IMR-90 (cell line): ENCODE results near the gene TOMM6. TPM values are rescaled to one million over a fixed set of nuclear protein-coding genes. Genes with fewer than 3 reads are reported as not detected.

Experiments
- ATAC-seq: fragments of 200-7000 bp; cut with Tn5 transposase; 2 replicates; pipeline ENCODE4 v1.9.1; 2020; ENCODE audit warnings: low read depth, mild to moderate bottlenecking, moderate library complexity
- BruUV-seq: library from RNA; stranded (reverse); fragments of 400-500 nt; replicated peaks from 2 replicates; lab custom pipeline; 2021; lab: Mats Ljungman, UMichigan
- CTCF ChIA-PET: fragments of 300-600 bp; formaldehyde crosslinking; extraction: SDS; loops from one replicate; lab custom pipeline; 2021; ENCODE audit warnings: antibody characterized with exemption; lab: Yijun Ruan, JAX
- POLR2A ChIA-PET: fragments of 300-600 bp; sonication (Branson Sonifier 250); formaldehyde crosslinking; loops from one replicate; lab custom pipeline; 2022; ENCODE audit warnings: antibody characterized with exemption; ENCODE audit not compliant: unreplicated experiment; lab: Charles Lee
- DNase-seq: peaks from one replicate; pipeline ENCODE4 v3.0.0; 2013
- H2AFZ ChIP-seq: replicated peaks from 2 replicates; pipeline ENCODE3; 2013; ENCODE audit warnings: low read length, mild to moderate bottlenecking; ENCODE audit not compliant: poor library complexity
- H2AK5ac ChIP-seq: 2 replicates; pipeline ENCODE4 v1.6.1; 2013; ENCODE audit warnings: low read depth, low read length, inconsistent platforms
- H2AK9ac ChIP-seq: replicated peaks from 2 replicates; pipeline ENCODE3; 2013; ENCODE audit warnings: mild to moderate bottlenecking, low read depth, low read length, moderate library complexity; ENCODE audit not compliant: poor library complexity
- H2BK120ac ChIP-seq: 2 replicates; pipeline ENCODE4 v1.6.1; 2013; ENCODE audit warnings: low read depth, low read length, inconsistent platforms
- H2BK15ac ChIP-seq: 3 replicates; pipeline ENCODE4 v1.6.1; 2013; ENCODE audit warnings: low read depth, low read length, inconsistent platforms
- H2BK20ac ChIP-seq: 2 replicates; pipeline ENCODE4 v1.6.1; 2013; ENCODE audit warnings: low read depth, mild to moderate bottlenecking, inconsistent platforms, low read length, moderate library complexity
- H2BK5ac ChIP-seq: 2 replicates; pipeline ENCODE4 v1.6.1; 2013; ENCODE audit warnings: mild to moderate bottlenecking, low read depth, low read length, inconsistent platforms; ENCODE audit not compliant: poor library complexity, severe bottlenecking
- H3K14ac ChIP-seq: replicated peaks from 2 replicates; pipeline ENCODE4 v1.6.1; 2013; ENCODE audit warnings: low read depth, low read length, inconsistent platforms
- H3K18ac ChIP-seq: 2 replicates; pipeline ENCODE4 v1.6.1; 2013; ENCODE audit warnings: low read depth, low read length, control low read depth
- H3K23ac ChIP-seq: 2 replicates; pipeline ENCODE4 v1.6.1; 2013; ENCODE audit warnings: low read depth, low read length, inconsistent platforms
- H3K27ac ChIP-seq: 2 replicates; pipeline ENCODE4 v1.5.1; 2013; ENCODE audit warnings: mild to moderate bottlenecking, control low read depth, low read length; ENCODE audit not compliant: insufficient read depth
- H3K27me3 ChIP-seq: 2 replicates; pipeline ENCODE4 v1.6.1; 2013; ENCODE audit warnings: low read length; ENCODE audit not compliant: control insufficient read depth, insufficient read depth
- H3K36me3 ChIP-seq: 2 replicates; pipeline ENCODE4 v1.6.1; 2013; ENCODE audit warnings: low read length, mixed read lengths; ENCODE audit not compliant: control insufficient read depth, insufficient read depth
- H3K4ac ChIP-seq: 2 replicates; pipeline ENCODE4 v1.6.1; 2013; ENCODE audit warnings: low read depth, low read length, inconsistent platforms
- H3K4me1 ChIP-seq: 2 replicates; pipeline ENCODE4 v1.6.1; 2013; ENCODE audit warnings: low read length, mixed read lengths; ENCODE audit not compliant: control insufficient read depth, insufficient read depth
- H3K4me2 ChIP-seq: 2 replicates; pipeline ENCODE4 v1.6.1; 2013; ENCODE audit warnings: low read depth, mild to moderate bottlenecking, control low read depth, low read length, moderate library complexity
- H3K4me3 ChIP-seq: 2 replicates; pipeline ENCODE4 v1.5.1; 2013; ENCODE audit warnings: low read depth, mild to moderate bottlenecking, control low read depth, low read length, moderate library complexity; ENCODE audit not compliant: insufficient read depth
- H3K56ac ChIP-seq: 2 replicates; pipeline ENCODE4 v1.6.1; 2013; ENCODE audit warnings: low read length, inconsistent platforms; ENCODE audit not compliant: insufficient read depth; ENCODE audit errors: extremely low read depth
- H3K79me1 ChIP-seq, 2 experiments: 2 replicates each; pipeline ENCODE4 v1.6.1; 2013; ENCODE audit warnings: low read length in 2 of 2, inconsistent platforms in 1 of 2, low read depth in 1 of 2
- H3K9ac ChIP-seq: 2 replicates; pipeline ENCODE4 v1.6.1; 2013; ENCODE audit warnings: low read depth, low read length, control low read depth
- H3K9me1 ChIP-seq: 2 replicates; pipeline ENCODE4 v1.6.1; 2013; ENCODE audit warnings: low read length, inconsistent platforms; ENCODE audit not compliant: insufficient read depth
- H3K9me3 ChIP-seq: 2 replicates; pipeline ENCODE4 v1.6.1; 2013; ENCODE audit warnings: low read length; ENCODE audit not compliant: control insufficient read depth, insufficient read depth
- H4K20me1 ChIP-seq: 2 replicates; pipeline ENCODE4 v1.6.1; 2013; ENCODE audit warnings: low read length, inconsistent platforms; ENCODE audit not compliant: insufficient read depth
- H4K5ac ChIP-seq: 2 replicates; pipeline ENCODE4 v1.6.1; 2013; ENCODE audit warnings: mild to moderate bottlenecking, low read depth, low read length, control low read depth
- H4K8ac ChIP-seq, 2 experiments: 2 replicates each; pipeline ENCODE4 v1.6.1; 2013; ENCODE audit warnings: low read depth in 2 of 2, low read length in 2 of 2, control low read depth in 1 of 2, inconsistent platforms in 1 of 2
- H4K91ac ChIP-seq: 2 replicates; pipeline ENCODE4 v1.6.1; 2013; ENCODE audit warnings: low read depth, low read length, inconsistent platforms; ENCODE audit not compliant: insufficient read depth
- BHLHE40 ChIP-seq: fragments of 150-350 bp; IDR thresholded peaks from 2 replicates; pipeline ENCODE4 v1.6.1; 2016; ENCODE audit warnings: mild to moderate bottlenecking, low read depth, low read length
- CHD1 ChIP-seq: IDR thresholded peaks from 2 replicates; pipeline ENCODE4 v1.6.1; 2012; ENCODE audit warnings: low read depth, low read length, improper control_type of control experiment
- MAFK ChIP-seq: IDR thresholded peaks from 2 replicates; pipeline ENCODE4 v1.6.1; 2012; ENCODE audit warnings: low read depth, low read length, improper control_type of control experiment
- MAZ ChIP-seq: IDR thresholded peaks from 2 replicates; pipeline ENCODE4 v1.6.1; 2012; ENCODE audit warnings: low read depth, mild to moderate bottlenecking, low read length, improper control_type of control experiment, moderate library complexity, borderline replicate concordance
- MXI1 ChIP-seq: IDR thresholded peaks from 2 replicates; pipeline ENCODE4 v1.6.1; 2012; ENCODE audit warnings: low read depth, mild to moderate bottlenecking, low read length, moderate library complexity, borderline replicate concordance
- NFE2L2 ChIP-seq: fragments of 150-350 bp; IDR thresholded peaks from 2 replicates; pipeline ENCODE4 v1.6.1; 2016; ENCODE audit warnings: low read depth, mild to moderate bottlenecking, low read length
- POLR2A ChIP-seq: IDR thresholded peaks from 2 replicates; pipeline ENCODE4 v1.6.1; 2012; ENCODE audit warnings: mild to moderate bottlenecking, low read depth, low read length
- RAD21 ChIP-seq: IDR thresholded peaks from 2 replicates; pipeline ENCODE4 v1.6.1; 2012; ENCODE audit warnings: low read length, improper control_type of control experiment
- SMC3 ChIP-seq: fragments of 150-350 bp; IDR thresholded peaks from 2 replicates; pipeline ENCODE4 v1.6.1; 2016; ENCODE audit warnings: low read depth, mild to moderate bottlenecking, antibody characterized with exemption, low read length, moderate library complexity
- WGBS, 2 experiments: methylation state at CpG; one replicate each; pipeline versions ENCODE4 v1.1.5 to v1.1.7; 2013; ENCODE audit warnings: missing lambda C conversion rate in 2 of 2; ENCODE audit not compliant: insufficient read length in 1 of 2; ENCODE audit errors: extremely low coverage in 2 of 2; 5-methylcytosine and 5-hydroxymethylcytosine counted together
- dilution Hi-C: fragments of 300-500 bp; cut with HindIII; formaldehyde crosslinking; loops from one replicate; pipeline ENCODE4 v1.14.3; 2018; ENCODE audit warnings: low sequenced_read_pairs; ENCODE audit not compliant: unreplicated experiment
- in situ Hi-C: fragments of 300-500 bp; cut with MboI; formaldehyde crosslinking; loops from 3 replicates; pipeline ENCODE4 v1.14.3; 2019; ENCODE audit warnings: low sequenced_read_pairs, inconsistent platforms, mixed read lengths
- intact Hi-C: fragments of 100-400 bp; cut with micrococcal nuclease; formaldehyde crosslinking; loops from 2 replicates; pipeline ENCODE4 v1.10.0; 2022
- polyA plus RNA-seq, 3 experiments: library from polyadenylated mRNA; depleted of rRNA; stranded (reverse); fragments of >200 nt; gene quantifications; 2 replicates each; pipeline ENCODE4 v1.2.3, GENCODE V29; 2012; ENCODE audit warnings: low replicate concordance in 1 of 3
- total RNA-seq: library from RNA; depleted of rRNA; stranded (reverse); fragments of >200 nt; gene quantifications from 2 replicates; pipeline ENCODE4 v1.2.3, GENCODE V29; 2012
- TF ChIP-seq, protein P1 (sequence below): fragments of 150-350 bp; IDR thresholded peaks from 2 replicates; pipeline ENCODE4 v1.6.1; 2017; ENCODE audit warnings: mild to moderate bottlenecking, antibody characterized with exemption, low read length, low read depth
- TF ChIP-seq, protein P2 (sequence below): conservative IDR thresholded peaks from 2 replicates; pipeline ENCODE4 v1.5.1; 2012; ENCODE audit warnings: mild to moderate bottlenecking, low read depth, low read length, improper control_type of control experiment

Gene TOMM6
- total and polyA plus RNA-seq, 2 of the 4 experiments (the other 2 are of a cell fraction), result 128 to 227 TPM

DNA sequence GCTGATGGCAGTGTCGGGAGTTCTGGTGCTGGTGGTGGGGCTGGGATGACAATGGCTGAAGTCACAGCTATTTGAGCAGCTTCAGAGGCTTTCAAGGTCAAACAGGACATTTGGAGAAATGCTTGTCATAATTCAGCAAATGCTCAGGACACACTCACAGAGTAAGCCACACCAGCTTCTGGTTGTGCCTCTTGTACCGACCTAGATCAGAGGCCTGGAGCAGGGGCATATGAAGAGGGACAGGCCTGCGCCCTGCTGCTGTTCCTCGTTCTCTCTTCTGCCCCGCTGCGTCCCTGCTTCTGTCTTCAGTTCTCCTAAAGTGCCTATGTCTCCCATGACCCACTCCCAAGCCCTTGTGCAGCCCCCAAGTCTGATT is 39.4 kb upstream of the TOMM6 start:
- H3K23ac ChIP-seq, result no peak overlapping the region
- no peak overlapping the region for H3K14ac ChIP-seq
- CTCF ChIA-PET, result no interaction called here
- no peak overlapping the region for H2BK120ac ChIP-seq
- no peak overlapping the region for H2AK5ac ChIP-seq
- H3K9me3 ChIP-seq, result no peaks in the 10 kb centered on the region
- no peak overlapping the region for H3K4me2 ChIP-seq
- WGBS, 2 experiments, result 85% methylated on average over 4 of the region's 6 CpGs; no CpG with 5 or more reads in 1 of the 2 experiments
- no peaks in the 10 kb centered on the region for H4K20me1 ChIP-seq
- no peak overlapping the region for H2AFZ ChIP-seq
- no peak overlapping the region for H3K27ac ChIP-seq
- in situ Hi-C loops, result no loop called here
- no peaks in the 10 kb centered on the region for H3K36me3 ChIP-seq
- TF ChIP-seq MAFK (no peak), MXI1 (no peak), BHLHE40 (no peak), NFE2L2 (no peak), SMC3 (no peak), RAD21 (no peak), MAZ (no peak), CHD1 (no peak), POLR2A (no peak)
- TF ChIP-seq, protein P1, sequence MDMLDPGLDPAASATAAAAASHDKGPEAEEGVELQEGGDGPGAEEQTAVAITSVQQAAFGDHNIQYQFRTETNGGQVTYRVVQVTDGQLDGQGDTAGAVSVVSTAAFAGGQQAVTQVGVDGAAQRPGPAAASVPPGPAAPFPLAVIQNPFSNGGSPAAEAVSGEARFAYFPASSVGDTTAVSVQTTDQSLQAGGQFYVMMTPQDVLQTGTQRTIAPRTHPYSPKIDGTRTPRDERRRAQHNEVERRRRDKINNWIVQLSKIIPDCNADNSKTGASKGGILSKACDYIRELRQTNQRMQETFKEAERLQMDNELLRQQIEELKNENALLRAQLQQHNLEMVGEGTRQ, result no peak
- TF ChIP-seq, protein P2, sequence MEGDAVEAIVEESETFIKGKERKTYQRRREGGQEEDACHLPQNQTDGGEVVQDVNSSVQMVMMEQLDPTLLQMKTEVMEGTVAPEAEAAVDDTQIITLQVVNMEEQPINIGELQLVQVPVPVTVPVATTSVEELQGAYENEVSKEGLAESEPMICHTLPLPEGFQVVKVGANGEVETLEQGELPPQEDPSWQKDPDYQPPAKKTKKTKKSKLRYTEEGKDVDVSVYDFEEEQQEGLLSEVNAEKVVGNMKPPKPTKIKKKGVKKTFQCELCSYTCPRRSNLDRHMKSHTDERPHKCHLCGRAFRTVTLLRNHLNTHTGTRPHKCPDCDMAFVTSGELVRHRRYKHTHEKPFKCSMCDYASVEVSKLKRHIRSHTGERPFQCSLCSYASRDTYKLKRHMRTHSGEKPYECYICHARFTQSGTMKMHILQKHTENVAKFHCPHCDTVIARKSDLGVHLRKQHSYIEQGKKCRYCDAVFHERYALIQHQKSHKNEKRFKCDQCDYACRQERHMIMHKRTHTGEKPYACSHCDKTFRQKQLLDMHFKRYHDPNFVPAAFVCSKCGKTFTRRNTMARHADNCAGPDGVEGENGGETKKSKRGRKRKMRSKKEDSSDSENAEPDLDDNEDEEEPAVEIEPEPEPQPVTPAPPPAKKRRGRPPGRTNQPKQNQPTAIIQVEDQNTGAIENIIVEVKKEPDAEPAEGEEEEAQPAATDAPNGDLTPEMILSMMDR, result no peak
- H4K91ac ChIP-seq, result no peak overlapping the region
- peaks cover 13% of the 10 kb centered on the region for H3K27me3 ChIP-seq
- no peaks in the 10 kb centered on the region for H3K79me1 ChIP-seq
- no peak overlapping the region for H3K56ac ChIP-seq
- DNase-seq (no peak), ATAC-seq (no peak)
- BruUV-seq, result no TSS peak
- no peaks in the 10 kb centered on the region for H3K4me1 ChIP-seq
- no peak overlapping the region for H2BK20ac ChIP-seq
- H3K9me1 ChIP-seq, result no peaks in the 10 kb centered on the region
- H4K5ac ChIP-seq, result no peak overlapping the region
- no peak overlapping the region for H3K4ac ChIP-seq
- POLR2A ChIA-PET, result no interaction called here
- H2BK15ac ChIP-seq, result no peak overlapping the region
- intact Hi-C loops, result no loop called here
- H3K18ac ChIP-seq, result no peak overlapping the region
- H2AK9ac ChIP-seq, result no peak overlapping the region
- H3K4me3 ChIP-seq, result no peak overlapping the region
- dilution Hi-C loops, result no loop called here
- no peak overlapping the region for H4K8ac ChIP-seq
- H3K9ac ChIP-seq, result no peak overlapping the region
- H2BK5ac ChIP-seq, result no peak overlapping the region
